H1 (cell line): ENCODE measurements around the gene CCDC197. TPM values are rescaled to one million over a fixed set of nuclear protein-coding genes. Genes with fewer than 3 reads are reported as not detected.

Source experiments
- CTCF ChIA-PET: fragments of 300-600 bp; sonication (Branson Sonifier 250); formaldehyde crosslinking; loops from one replicate; lab custom pipeline; 2021; ENCODE audit not compliant: partially characterized antibody; lab: Charles Lee
- POLR2A ChIA-PET: fragments of 300-600 bp; sonication (Branson Sonifier 250); formaldehyde crosslinking; loops from one replicate; lab custom pipeline; 2021; ENCODE audit warnings: inconsistent platforms; ENCODE audit not compliant: partially characterized antibody; lab: Charles Lee
- DNase-seq, 2 experiments: peaks; one replicate each; pipeline versions ENCODE4 v3.0.0 to v3.0.0-alpha.2; 2010 to 2022; ENCODE audit warnings: low spot score in 2 of 2, low read depth in 1 of 2, mixed read lengths in 1 of 2
- FAIRE-seq: peaks from 2 replicates; lab custom pipeline; 2011; peaks lifted over from hg19 to GRCh38; lab: Jason Lieb, UNC
- H2AFZ ChIP-seq: 2 replicates; pipeline ENCODE4 v1.8.1; 2012; ENCODE audit warnings: low read length, inconsistent platforms
- H2AK5ac ChIP-seq: 2 replicates; pipeline ENCODE4 v1.6.1; 2013; ENCODE audit warnings: low read depth, low read length
- H2BK120ac ChIP-seq: replicated peaks from 2 replicates; pipeline ENCODE3; 2013; ENCODE audit warnings: low read depth, low read length, inconsistent platforms
- H2BK12ac ChIP-seq: 2 replicates; pipeline ENCODE4 v1.6.1; 2013; ENCODE audit warnings: low read depth, low read length
- H2BK15ac ChIP-seq: 2 replicates; pipeline ENCODE4 v1.6.1; 2013; ENCODE audit warnings: low read length
- H2BK20ac ChIP-seq: 2 replicates; pipeline ENCODE4 v1.6.1; 2013; ENCODE audit warnings: low read length
- H2BK5ac ChIP-seq: 2 replicates; pipeline ENCODE4 v1.6.1; 2013; ENCODE audit warnings: low read depth, low read length
- H3K14ac ChIP-seq: 2 replicates; pipeline ENCODE4 v1.6.1; 2013; ENCODE audit warnings: inconsistent platforms; ENCODE audit not compliant: insufficient read length
- H3K18ac ChIP-seq: 2 replicates; pipeline ENCODE4 v1.6.1; 2013; ENCODE audit warnings: low read length; ENCODE audit errors: extremely low read depth
- H3K23ac ChIP-seq: 2 replicates; pipeline ENCODE4 v1.6.1; 2013; ENCODE audit warnings: inconsistent platforms; ENCODE audit not compliant: insufficient read length
- H3K23me2 ChIP-seq: 2 replicates; pipeline ENCODE4 v1.6.1; 2013; ENCODE audit warnings: low read depth, low read length
- H3K27ac ChIP-seq: 2 replicates; pipeline ENCODE4 v1.6.1; 2011; ENCODE audit warnings: low read depth, low read length, inconsistent platforms
- H3K27me3 ChIP-seq, 4 experiments: replicated peaks in 1 of 4; 1 replicate in 1 of 4; 2 replicates in 3 of 4; pipeline versions ENCODE4 v1.6.1 to v1.8.1; 2011 to 2013; ENCODE audit warnings: low read length in 3 of 4, mild to moderate bottlenecking in 3 of 4, inconsistent platforms in 2 of 4, mixed read lengths in 2 of 4, moderate library complexity in 1 of 4; ENCODE audit not compliant: control insufficient read depth in 3 of 4, insufficient read depth in 3 of 4; ENCODE audit errors: extremely low read depth in 1 of 4
- H3K36me3 ChIP-seq, 4 experiments: 2 replicates each; pipeline versions ENCODE4 v1.6.1 to v1.8.1; 2011 to 2013; ENCODE audit warnings: mild to moderate bottlenecking in 4 of 4, low read length in 3 of 4, moderate library complexity in 2 of 4, control low read depth in 1 of 4, inconsistent platforms in 1 of 4; ENCODE audit not compliant: insufficient read depth in 4 of 4, control insufficient read depth in 2 of 4
- H3K4ac ChIP-seq: replicated peaks from 2 replicates; pipeline ENCODE3; 2013; ENCODE audit warnings: low read length, low read depth, mixed read lengths, inconsistent platforms; ENCODE audit not compliant: insufficient read length
- H3K4me1 ChIP-seq, 4 experiments: replicated peaks in 1 of 4; 1 replicate in 1 of 4; 2 replicates in 3 of 4; pipeline versions ENCODE4 v1.6.1 to v1.8.1; 2011 to 2013; ENCODE audit warnings: low read length in 3 of 4, inconsistent platforms in 2 of 4, mixed read lengths in 1 of 4; ENCODE audit not compliant: insufficient read depth in 4 of 4, control insufficient read depth in 3 of 4
- H3K4me2 ChIP-seq, 2 experiments: 2 replicates each; pipeline versions ENCODE4 v1.6.1 to v1.8.1; 2011 to 2013; ENCODE audit warnings: low read depth in 2 of 2, low read length in 2 of 2, control low read depth in 1 of 2, inconsistent platforms in 1 of 2, mild to moderate bottlenecking in 1 of 2; ENCODE audit not compliant: insufficient read depth in 1 of 2
- H3K4me3 ChIP-seq, 4 experiments: fragments of 200-600, 300-600 bp in 1 of 4; sonication (generic), shearing (Covaris generic), sonication (Bioruptor Twin) in 1 of 4; 2 replicates each; pipeline versions ENCODE4 v1.5.1 to v1.8.1; 2011 to 2016; ENCODE audit warnings: low read length in 4 of 4, low read depth in 3 of 4, control low read depth in 2 of 4, inconsistent platforms in 2 of 4, mild to moderate bottlenecking in 2 of 4, mixed read lengths in 1 of 4, moderate library complexity in 1 of 4; ENCODE audit not compliant: insufficient read depth in 2 of 4; ENCODE audit errors: extremely low read depth in 1 of 4
- H3K56ac ChIP-seq: replicated peaks from 2 replicates; pipeline ENCODE3; 2013; ENCODE audit warnings: low read depth, mild to moderate bottlenecking, mixed read lengths, low read length, inconsistent platforms; ENCODE audit not compliant: insufficient read length
- H3K79me1 ChIP-seq: 2 replicates; pipeline ENCODE4 v1.6.1; 2013; ENCODE audit warnings: low read depth, low read length, control low read depth
- H3K79me2 ChIP-seq, 2 experiments: 2 replicates each; pipeline versions ENCODE4 v1.6.1 to v1.8.1; 2012 to 2013; ENCODE audit warnings: low read length in 2 of 2, mild to moderate bottlenecking in 2 of 2, inconsistent platforms in 1 of 2; ENCODE audit not compliant: insufficient read depth in 2 of 2, control insufficient read depth in 1 of 2
- H3K9ac ChIP-seq, 4 experiments: replicated peaks in 1 of 4; 1 replicate in 1 of 4; 2 replicates in 3 of 4; pipeline versions ENCODE4 v1.6.1 to v1.8.1; 2011 to 2013; ENCODE audit warnings: low read depth in 3 of 4, low read length in 3 of 4, control low read depth in 2 of 4, mild to moderate bottlenecking in 2 of 4, moderate library complexity in 2 of 4, inconsistent platforms in 1 of 4; ENCODE audit errors: extremely low read depth in 1 of 4
- H3K9me3 ChIP-seq, 2 experiments: 2 replicates each; pipeline versions ENCODE4 v1.6.1 to v1.8.1; 2012 to 2013; ENCODE audit warnings: mild to moderate bottlenecking in 2 of 2, moderate library complexity in 2 of 2, control low read depth in 1 of 2, inconsistent platforms in 1 of 2, low read depth in 1 of 2, low read length in 1 of 2, mixed read lengths in 1 of 2; ENCODE audit not compliant: insufficient read depth in 2 of 2
- H4K20me1 ChIP-seq, 2 experiments: replicated peaks in 1 of 2; 2 replicates each; pipeline versions ENCODE3 to v1.8.1; 2011 to 2013; ENCODE audit warnings: inconsistent platforms in 2 of 2, low read length in 2 of 2, mild to moderate bottlenecking in 1 of 2; ENCODE audit not compliant: insufficient read depth in 2 of 2, control insufficient read depth in 1 of 2
- H4K5ac ChIP-seq: 2 replicates; pipeline ENCODE4 v1.6.1; 2013; ENCODE audit warnings: low read length, low read depth, mixed read lengths, inconsistent platforms; ENCODE audit not compliant: insufficient read length
- H4K8ac ChIP-seq: 2 replicates; pipeline ENCODE4 v1.8.0; 2013; ENCODE audit warnings: mild to moderate bottlenecking, moderate library complexity, low read length, inconsistent platforms; ENCODE audit not compliant: insufficient read depth; ENCODE audit errors: extremely low read depth
- H4K91ac ChIP-seq: replicated peaks from 2 replicates; pipeline ENCODE3; 2013; ENCODE audit warnings: low read length, mixed read lengths, inconsistent platforms; ENCODE audit not compliant: insufficient read length
- GTF2F1 ChIP-seq: IDR thresholded peaks from 2 replicates; pipeline ENCODE4 v1.6.1; 2012; ENCODE audit warnings: low read depth, low read length, improper control_type of control experiment, borderline replicate concordance
- KDM1A ChIP-seq: fragments of 200-600, 300-600 bp; sonication (generic); IDR thresholded peaks from 2 replicates; pipeline ENCODE4 v1.7.1; 2016; ENCODE audit warnings: mild to moderate bottlenecking, low read length, borderline replicate concordance
- TAF7 ChIP-seq: optimal IDR thresholded peaks from 2 replicates; pipeline ENCODE3; 2011; ENCODE audit warnings: low read depth, mild to moderate bottlenecking, inconsistent platforms, low read length, moderate library complexity, borderline replicate concordance
- WGBS, 2 experiments: shearing (Covaris generic) in 1 of 2; methylation state at CpG; one replicate each; pipeline versions ENCODE4 v1.1.6 to v1.1.7; 2013 to 2015; ENCODE audit warnings: low lambda C conversion rate in 2 of 2, mixed read lengths in 2 of 2, inconsistent platforms in 1 of 2, low coverage in 1 of 2, missing lambda C conversion rate in 1 of 2; ENCODE audit not compliant: insufficient replicate concordance in 2 of 2, insufficient coverage in 1 of 2, insufficient read length in 1 of 2; ENCODE audit errors: extremely low coverage in 1 of 2, missing lambda C conversion rate in 1 of 2; 5-methylcytosine and 5-hydroxymethylcytosine counted together
- polyA plus RNA-seq, 7 experiments: library from polyadenylated mRNA; depleted of rRNA in 3 of 7; stranded (reverse) in 5 of 7; unstranded in 2 of 7; fragments of >200 nt in 5 of 7; fragments of 200-250 nt in 2 of 7; gene quantifications; 1 replicate in 5 of 7; 2 replicates in 1 of 7; 4 replicates in 1 of 7; pipeline versions ENCODE4 v1.2.1 to v1.2.3, GENCODE V29; 2011 to 2013; ENCODE audit warnings: missing spikeins in 2 of 7, mixed read lengths in 2 of 7
- total RNA-seq: library from RNA; stranded (reverse); fragmentation: NEBNext Ultra II Directional; extraction: Animal tissue kit (Norgen Biotek cat#: 25700); gene quantifications from 2 replicates; pipeline ENCODE4 v1.2.1, GENCODE V29; 2021

The CCDC197 gene
- total and polyA plus RNA-seq, 2 of the 8 experiments (the other 6 are each of a cell fraction or from before 2014, with no cell fraction given), result not detected

GRCh38 chr14:93954900-93955849, 41.9 kb upstream of the CCDC197 start:
- no peak overlapping the region for H3K9ac ChIP-seq
- no peak overlapping the region for H4K5ac ChIP-seq
- TF ChIP-seq GTF2F1 (no peak), KDM1A (0 out of 2 replicates have a peak, but pooled peaks have one; percentile 25), TAF7 (no peak)
- CTCF ChIA-PET, result interaction anchor here (0.9 to 8.1 kb wide), 9 partner anchors 9 to 1072 kb away, joined by 3 to 57 read pairs (median 4); partner anchors contain the start of gene ASB2
- no peak overlapping the region for H2BK5ac ChIP-seq
- H3K9me3 ChIP-seq, result no peaks in the 10 kb centered on the region
- peak overlapping the region; percentile 39; the same call in 1 of the 2 replicates for H2BK12ac ChIP-seq
- H4K91ac ChIP-seq, result no peak overlapping the region
- H2BK120ac ChIP-seq, result no peak overlapping the region
- H3K27me3 ChIP-seq, result no peaks in the 10 kb centered on the region
- H2BK15ac ChIP-seq, result no peak overlapping the region; the same call in 1 of the 2 replicates
- H3K79me1 ChIP-seq, result no peaks in the 10 kb centered on the region
- peaks cover 0 to 17% (median 10%) of the 10 kb centered on the region in 4 experiments; a peak in 5 of 7 replicates for H3K4me1 ChIP-seq
- H3K4me2 ChIP-seq, result no peak overlapping the region
- no peaks in the 10 kb centered on the region for H4K20me1 ChIP-seq
- no peaks in the 10 kb centered on the region for H3K36me3 ChIP-seq
- H3K4me3 ChIP-seq, result no peak overlapping the region
- H3K4ac ChIP-seq, result no peak overlapping the region
- no peak overlapping the region for H4K8ac ChIP-seq
- POLR2A ChIA-PET, result interaction anchor here (0.7 kb wide), 1 partner anchor 11 kb away, joined by 3 read pairs; no protein-coding TSS in a partner anchor
- DNase-seq (no peak), FAIRE-seq (no peak)
- H2BK20ac ChIP-seq, result no peak overlapping the region
- 85% methylated on average over 19 of the region's 19 CpGs; no CpG with 5 or more reads in 1 of the 2 experiments for WGBS, 2 experiments
- H2AFZ ChIP-seq, result no peak overlapping the region
- no peaks in the 10 kb centered on the region for H3K23me2 ChIP-seq
- H3K56ac ChIP-seq, result no peak overlapping the region
- no peaks in the 10 kb centered on the region for H3K79me2 ChIP-seq
- no peak overlapping the region for H2AK5ac ChIP-seq
- H3K14ac ChIP-seq, result no peak overlapping the region
- H3K23ac ChIP-seq, result no peak overlapping the region
- H3K27ac ChIP-seq, result no peak overlapping the region
- no peak overlapping the region for H3K18ac ChIP-seq
